ENCODE results near the gene ZMYND8. TPM values are rescaled to one million over a fixed set of nuclear protein-coding genes. Genes with fewer than 3 reads are reported as not detected.
"Not testable (repeated sequence)": the region's sequence is repeated elsewhere in the genome, so short reads cannot be mapped to it uniquely, and the experiment has no call there.

The ZMYND8 gene
- total and polyA plus RNA-seq, 2 of the 4 experiments (the other 2 are of a cell fraction): 24.0 to 28.2 TPM

DNA sequence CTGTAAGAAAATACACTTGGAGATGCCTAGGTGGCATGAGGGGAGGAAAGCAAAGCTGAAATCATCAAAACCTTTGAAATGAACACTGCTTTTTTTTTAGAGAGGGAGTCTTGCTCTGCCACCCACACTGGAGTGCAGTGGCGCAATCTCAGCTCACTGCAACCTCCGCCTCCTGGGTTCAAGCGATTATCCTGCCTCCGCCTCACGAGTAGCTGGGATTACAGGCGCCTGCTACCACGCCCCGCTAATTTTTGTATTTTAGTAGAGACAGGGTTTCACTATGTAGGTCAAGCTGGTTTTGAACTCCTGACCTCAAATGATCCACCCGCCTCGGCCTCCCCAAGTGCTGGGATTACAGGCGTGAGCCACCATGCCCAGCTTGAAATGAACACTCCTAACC, 111.3 kb downstream of the ZMYND8 start:
- H3K18ac ChIP-seq (ENCODE audit: low read depth, low read length); H4K5ac ChIP-seq (ENCODE audit: low read depth, low read length); H3K4ac ChIP-seq (ENCODE audit: low read depth, low read length); H4K8ac ChIP-seq (ENCODE audit: low read depth in 2 of 2, low read length in 2 of 2); H2BK5ac ChIP-seq (ENCODE audit: low read depth, low read length, poor library complexity, severe bottlenecking); H2BK120ac ChIP-seq (ENCODE audit: low read depth, low read length); H2AK5ac ChIP-seq (ENCODE audit: low read depth, low read length); in situ Hi-C loops (cut with MboI; ENCODE audit: low sequenced_read_pairs); H2BK20ac ChIP-seq (ENCODE audit: low read depth, low read length); DNase-seq; H3K9me3 ChIP-seq (ENCODE audit: control insufficient read depth, insufficient read depth, low read length); H3K9ac ChIP-seq (ENCODE audit: low read depth, low read length); H4K20me1 ChIP-seq (ENCODE audit: insufficient read depth, low read length); BruUV-seq (replicated peaks); H3K27me3 ChIP-seq (ENCODE audit: control insufficient read depth, insufficient read depth, low read length); CTCF ChIA-PET; H3K56ac ChIP-seq (ENCODE audit: extremely low read depth, insufficient read depth, low read length); H2AK9ac ChIP-seq (replicated peaks; ENCODE audit: low read depth, low read length, poor library complexity); H3K4me2 ChIP-seq (ENCODE audit: low read depth, low read length); intact Hi-C loops (cut with micrococcal nuclease); H3K23ac ChIP-seq (ENCODE audit: low read depth, low read length); H3K4me3 ChIP-seq (ENCODE audit: insufficient read depth, low read depth, low read length); H2AFZ ChIP-seq (replicated peaks; ENCODE audit: low read length, poor library complexity); H3K14ac ChIP-seq (replicated peaks; ENCODE audit: low read depth, low read length); ATAC-seq (ENCODE audit: low read depth); H4K91ac ChIP-seq (ENCODE audit: insufficient read depth, low read depth, low read length); H2BK15ac ChIP-seq (ENCODE audit: low read depth, low read length); dilution Hi-C loops (cut with HindIII; ENCODE audit: low sequenced_read_pairs, unreplicated experiment); H3K27ac ChIP-seq (ENCODE audit: insufficient read depth, low read length): not testable (repeated sequence)
- 90% methylated on average over 2 of the region's 11 CpGs; no CpG with 5 or more reads in 1 of the 2 experiments for WGBS, 2 experiments (ENCODE audit: extremely low coverage in 2 of 2, insufficient read length in 1 of 2)
- Histone ChIP-seq H3K4me1 (ENCODE audit: control insufficient read depth, insufficient read depth, low read length) (peaks cover 15% of the 10 kb centered on the region), H3K36me3 (ENCODE audit: control insufficient read depth, insufficient read depth, low read length) (peaks cover 27% of the 10 kb centered on the region), H3K9me1 (ENCODE audit: insufficient read depth, low read length) (peaks cover 17% of the 10 kb centered on the region), H3K79me1 (ENCODE audit: low read depth in 1 of 2, low read length in 2 of 2) (peaks cover 47 to 57% of the 10 kb centered on the region in 2 experiments)
- POLR2A ChIA-PET (ENCODE audit: unreplicated experiment): interaction anchor here (0.6 kb wide), 1 partner anchor 111 kb away, joined by 6 read pairs; the partner anchor contains the start of gene ZMYND8

All from IMR-90 (cell line).